ENCODE data around the gene PRDM16. TPM values are rescaled to one million over a fixed set of nuclear protein-coding genes. Genes with fewer than 3 reads are reported as not detected.

Gene PRDM16
- total RNA-seq, 1 experiment from 2014 or later: 0.17 TPM

- Histone ChIP-seq H2BK20ac (ENCODE audit: low read depth, low read length, poor library complexity, severe bottlenecking) (no peak overlapping the region), H3K56ac (ENCODE audit: insufficient read length, low read depth, low read length) (no peak overlapping the region), H4K5ac (ENCODE audit: insufficient read length, low read depth, low read length) (no peak overlapping the region), H3K4ac (ENCODE audit: low read depth, low read length) (no peak overlapping the region), H2AFZ (ENCODE audit: low read length) (no peak overlapping the region), H3K18ac (ENCODE audit: insufficient read length, low read depth, low read length) (no peak overlapping the region), H2AK5ac (ENCODE audit: insufficient read length, low read length) (no peak overlapping the region), H3K27me3 (ENCODE audit: insufficient read depth, low read length) (no peaks in the 10 kb centered on the region; the same call in 1 of the 2 replicates), H3K79me2 (ENCODE audit: insufficient read depth, low read length) (no peaks in the 10 kb centered on the region; the same call in 1 of the 2 replicates), H3K79me1 (ENCODE audit: insufficient read depth, low read depth, low read length, poor library complexity, severe bottlenecking) (no peaks in the 10 kb centered on the region), H2BK12ac (ENCODE audit: insufficient read length, low read depth, low read length) (no peak overlapping the region), H3K9me3 (ENCODE audit: control insufficient read depth, low read depth, low read length) (no peaks in the 10 kb centered on the region), H3T11ph (ENCODE audit: low read length) (no peak overlapping the region), H3K23ac (ENCODE audit: insufficient read length, low read depth, low read length) (no peak overlapping the region), H2BK15ac (ENCODE audit: low read depth, low read length) (no peak overlapping the region), H4K91ac (ENCODE audit: insufficient read length, low read depth, low read length) (no peak overlapping the region), H3K4me1 (ENCODE audit: insufficient read depth, low read length) (no peaks in the 10 kb centered on the region), H3K14ac (ENCODE audit: insufficient read depth, low read length) (no peak overlapping the region), H3K9ac (ENCODE audit: extremely low read depth, insufficient read length, low read length) (no peak overlapping the region), H4K20me1 (ENCODE audit: control insufficient read depth, insufficient read depth, insufficient read length) (no peaks in the 10 kb centered on the region), H3K4me2 (ENCODE audit: insufficient read depth, insufficient read length, low read length) (no peak overlapping the region), H3K27ac (ENCODE audit: insufficient read length, low read depth, low read length) (no peak overlapping the region), H4K8ac (replicated peaks; ENCODE audit: insufficient read length, low read depth, low read length) (no peak overlapping the region), H3K23me2 (ENCODE audit: insufficient read length, low read depth, low read length, poor library complexity, severe bottlenecking) (no peaks in the 10 kb centered on the region), H2BK120ac (ENCODE audit: low read depth, low read length, poor library complexity, severe bottlenecking) (no peak overlapping the region), H2BK5ac (ENCODE audit: insufficient read length, low read length) (no peak overlapping the region)
- TF ChIP-seq CTCF (conservative IDR thresholded peaks at IDR 0.05): no peak
- DNase-seq: no peak
- peaks cover 2 to 29% of the 10 kb centered on the region in 2 experiments; a peak in 3 of 4 replicates for H3K4me1 Mint-ChIP-seq
- WGBS (ENCODE audit: extremely low coverage, insufficient read length, low lambda C conversion rate): no CpG with 5 or more reads among the region's 5 CpGs
- H3K27me3 Mint-ChIP-seq (ENCODE audit: low read depth): peaks cover 25% of the 10 kb centered on the region
- no peak overlapping the region for H3K27ac Mint-ChIP-seq
- H3K9me3 Mint-ChIP-seq: no peaks in the 10 kb centered on the region; a peak in 1 of 5 replicates
- H3K36me3 Mint-ChIP-seq (ENCODE audit: insufficient read depth in 1 of 3, low read depth in 3 of 3): no peaks in the 10 kb centered on the region
- no peak overlapping the region for H3K4me3 Mint-ChIP-seq
Observed at GRCh38 chr1:3250624-3251023, 181.6 kb downstream of the PRDM16 start.

Data from H9 (cell line).